HepG2 (cell line): ENCODE measurements around the gene UBTD1. TPM values are rescaled to one million over a fixed set of nuclear protein-coding genes. Genes with fewer than 3 reads are reported as not detected.

Experiments used
- ATAC-seq: fragments of 200-7000 bp; cut with Tn5 transposase; 3 replicates; pipeline ENCODE4 v1.9.1; 2020; ENCODE audit warnings: mild to moderate bottlenecking, moderate library complexity
- BruUV-seq: library from RNA; stranded (reverse); fragments of 400-500 nt; replicated peaks from 2 replicates; lab custom pipeline; 2021; lab: Mats Ljungman, UMichigan
- CTCF ChIA-PET: fragments of 300-600 bp; formaldehyde crosslinking; extraction: SDS; loops from one replicate; lab custom pipeline; 2021; ENCODE audit warnings: low total read pairs, inconsistent platforms, low intra/inter-chr PET ratio; lab: Yijun Ruan, JAX
- POLR2A ChIA-PET: fragments of 350-600 bp; sonication (Branson Sonifier 250); formaldehyde crosslinking; loops from one replicate; lab custom pipeline; 2020; ENCODE audit warnings: antibody characterized with exemption, inconsistent platforms; lab: Yijun Ruan, JAX
- DNase-seq: peaks from one replicate; pipeline ENCODE4 v3.0.0-alpha.2; 2015; ENCODE audit warnings: low spot score
- FAIRE-seq: peaks from 3 replicates; lab custom pipeline; 2011; peaks lifted over from hg19 to GRCh38; lab: Jason Lieb, UNC
- H2AFZ ChIP-seq: one replicate; pipeline ENCODE4 v1.6.1; 2011; ENCODE audit warnings: low read length, inconsistent platforms
- H3K27ac ChIP-seq: fragments of 300-600 bp; 3 replicates; pipeline ENCODE4 v1.8.0; 2011; ENCODE audit warnings: mixed run types, mild to moderate bottlenecking, mixed read lengths, low read length, inconsistent platforms; ENCODE audit not compliant: insufficient read depth; ENCODE audit errors: extremely low read length
- H3K27me3 ChIP-seq, 2 experiments: fragments of 200-600 bp in 1 of 2; 2 replicates in 1 of 2; 3 replicates in 1 of 2; pipeline versions ENCODE4 v1.6.0 to v1.8.0; 2011; ENCODE audit warnings: low read length in 2 of 2, mild to moderate bottlenecking in 2 of 2, moderate library complexity in 2 of 2, inconsistent platforms in 1 of 2; ENCODE audit not compliant: insufficient read depth in 2 of 2, control insufficient read depth in 1 of 2
- H3K36me3 ChIP-seq, 2 experiments: fragments of 200-600 bp in 1 of 2; replicated peaks in 1 of 2; 2 replicates in 1 of 2; 3 replicates in 1 of 2; pipeline versions ENCODE4 v1.5.1 to v1.8.0; 2011; ENCODE audit warnings: low read length in 2 of 2, inconsistent platforms in 1 of 2; ENCODE audit not compliant: insufficient read depth in 2 of 2, control insufficient read depth in 1 of 2
- H3K4me1 ChIP-seq: 2 replicates; pipeline ENCODE4 v1.5.1; 2012; ENCODE audit warnings: low read length, inconsistent platforms; ENCODE audit not compliant: insufficient read depth
- H3K4me2 ChIP-seq: 2 replicates; pipeline ENCODE4 v1.6.0; 2011; ENCODE audit warnings: low read depth, low read length, inconsistent platforms
- H3K4me3 ChIP-seq, 3 experiments: fragments of 200-600 bp in 1 of 3; sonication (generic), shearing (Covaris generic) in 1 of 3; replicated peaks in 1 of 3; 2 replicates each; pipeline ENCODE4 v1.5.1; 2011 to 2016; ENCODE audit warnings: low read length in 3 of 3, inconsistent platforms in 2 of 3, low read depth in 2 of 3, mild to moderate bottlenecking in 2 of 3, control low read depth in 1 of 3, mixed read lengths in 1 of 3; ENCODE audit not compliant: insufficient read depth in 1 of 3
- H3K79me2 ChIP-seq: one replicate; pipeline ENCODE4 v1.6.1; 2011; ENCODE audit warnings: low read length, inconsistent platforms; ENCODE audit not compliant: insufficient read depth
- H3K9ac ChIP-seq: 2 replicates; pipeline ENCODE4 v1.6.0; 2011; ENCODE audit warnings: mild to moderate bottlenecking, low read depth, low read length, inconsistent platforms; ENCODE audit not compliant: insufficient read depth
- H3K9me3 ChIP-seq: 2 replicates; pipeline ENCODE4 v1.5.1; 2012; ENCODE audit warnings: mild to moderate bottlenecking, low read length
- H4K20me1 ChIP-seq: 2 replicates; pipeline ENCODE4 v1.6.0; 2011; ENCODE audit warnings: inconsistent platforms, mild to moderate bottlenecking, low read length, moderate library complexity; ENCODE audit not compliant: insufficient read depth
- ATF4 ChIP-seq, 2 experiments: fragments of 450-650 bp in 1 of 2; sonication (generic) in 1 of 2; formaldehyde crosslinking; IDR thresholded peaks; 2 replicates each; pipeline versions ENCODE4 v1.5.0 to v1.8.0; 2020 to 2022; ENCODE audit warnings: mild to moderate bottlenecking in 1 of 2, missing genetic modification reagents in 1 of 2
- CHD2 ChIP-seq: IDR thresholded peaks from 2 replicates; pipeline ENCODE4 v1.6.1; 2011; ENCODE audit warnings: low read depth, low read length, improper control_type of control experiment
- MLX ChIP-seq: IDR thresholded peaks from 2 replicates; pipeline ENCODE4 v1.6.1; 2016
- PHF21A ChIP-seq: sonication (generic); formaldehyde crosslinking; IDR thresholded peaks from 2 replicates; pipeline ENCODE4 v1.5.0; 2020; ENCODE audit warnings: mild to moderate bottlenecking, missing genetic modification reagents
- SNAPC2 ChIP-seq: sonication (generic); formaldehyde crosslinking; IDR thresholded peaks from 2 replicates; pipeline ENCODE4 v1.8.1; 2022; ENCODE audit warnings: mild to moderate bottlenecking, missing genetic modification reagents
- TEF ChIP-seq: sonication (generic); formaldehyde crosslinking; IDR thresholded peaks from 2 replicates; pipeline ENCODE4 v1.5.0; 2020; ENCODE audit warnings: missing genetic modification reagents
- ZNF567 ChIP-seq: sonication (generic); formaldehyde crosslinking; IDR thresholded peaks from 2 replicates; pipeline ENCODE4 v1.8.1; 2023; ENCODE audit warnings: mild to moderate bottlenecking, missing genetic modification reagents, borderline replicate concordance
- WGBS: methylation state at CpG from one replicate; pipeline ENCODE4 v1.1.6; 2017; ENCODE audit warnings: low lambda C conversion rate; 5-methylcytosine and 5-hydroxymethylcytosine counted together
- in situ Hi-C: cut with HindIII; loops from 2 replicates; pipeline ENCODE4 v1.10.0; 2017; ENCODE audit warnings: low pct_unique_long_range_greater_than_20kb; ENCODE audit not compliant: extremely low pct_ligation_motif_present
- intact Hi-C: fragments of 100-400 bp; cut with micrococcal nuclease; formaldehyde crosslinking; loops from one replicate; pipeline ENCODE4 v1.10.0; 2022; ENCODE audit not compliant: unreplicated experiment
- polyA plus RNA-seq, 8 experiments: library from polyadenylated mRNA; depleted of rRNA in 3 of 8; stranded (reverse) in 7 of 8; unstranded in 1 of 8; fragments of >200 nt; fragmentation: Illumina TruSeq in 4 of 8; extraction: Trizol in 4 of 8; gene quantifications; 2 replicates each; pipeline versions ENCODE4 v1.2.1 to v1.2.3, GENCODE V29; 2011 to 2016; ENCODE audit warnings: low read depth in 4 of 8, missing spikeins in 1 of 8, mixed read lengths in 1 of 8; ENCODE audit not compliant: insufficient read depth in 1 of 8
- total RNA-seq, 5 experiments: library from RNA; depleted of rRNA; stranded (reverse); fragments of >200 nt; fragmentation: Illumina TruSeq; extraction: Trizol; gene quantifications; 2 replicates each; pipeline ENCODE4 v1.2.3, GENCODE V29; 2016; ENCODE audit warnings: low read depth in 1 of 5

UBTD1 gene
- total and polyA plus RNA-seq, 2 of the 13 experiments (the other 11 are each of a cell fraction or from before 2014, with no cell fraction given) = 7.9 to 10.0 TPM

- POLR2A ChIA-PET = no interaction called here
- Histone ChIP-seq H3K9ac (no peak overlapping the region), H3K79me2 (no peaks in the 10 kb centered on the region), H4K20me1 (no peaks in the 10 kb centered on the region), H3K27ac (no peak overlapping the region), H3K9me3 (no peaks in the 10 kb centered on the region), H3K4me1 (peaks cover 38% of the 10 kb centered on the region), H3K27me3 (no peaks in the 10 kb centered on the region), H3K36me3 (no peaks in the 10 kb centered on the region), H3K4me3 (no peak overlapping the region), H2AFZ (no peak overlapping the region), H3K4me2 (no peak overlapping the region)
- DNase-seq = no peak
- no TSS peak for BruUV-seq
- intact Hi-C loops = no loop called here
- CTCF ChIA-PET = no interaction called here
- in situ Hi-C loops = no loop called here
- TF ChIP-seq MLX (CRISPR knock-in tag) (no peak), TEF (CRISPR knock-in tag) (no peak), ZNF567 (no peak)
- 95% methylated on average over 4 of the region's 4 CpGs for WGBS
- FAIRE-seq = no peak
- no peak for ATAC-seq
These were observed 48.5 kb downstream of the UBTD1 start for GRCh38 chr10:97547271-97547600.

GRCh38 chr10:97547962-97548361 lies 49.2 kb downstream of the UBTD1 start:
- TF ChIP-seq SNAPC2 (CRISPR knock-in tag) (no peak), PHF21A (CRISPR knock-in tag) (no peak), CHD2 (no peak), ATF4 (CRISPR knock-in tag; IDR thresholded peaks at IDR 0.05) (no peak)
- TF ChIP-seq, all 625 proteins: peak for 0
- intact Hi-C loops = no loop called here
- in situ Hi-C loops = no loop called here
- Histone ChIP-seq H3K9ac (no peak overlapping the region), H4K20me1 (no peaks in the 10 kb centered on the region), H3K79me2 (no peaks in the 10 kb centered on the region), H2AFZ (no peak overlapping the region), H3K27ac (no peak overlapping the region), H3K27me3 (no peaks in the 10 kb centered on the region), H3K4me2 (no peak overlapping the region), H3K4me3 (no peak overlapping the region), H3K9me3 (no peaks in the 10 kb centered on the region), H3K36me3 (no peaks in the 10 kb centered on the region), H3K4me1 (peaks cover 31% of the 10 kb centered on the region)
- POLR2A ChIA-PET = no interaction called here
- no peak for DNase-seq
- 90% methylated on average over 4 of the region's 4 CpGs for WGBS
- no TSS peak for BruUV-seq
- CTCF ChIA-PET = no interaction called here
- ATAC-seq = no peak
- FAIRE-seq = no peak
